Measurements from ENCODE around the gene AHCTF1. TPM values are rescaled to one million over a fixed set of nuclear protein-coding genes. Genes with fewer than 3 reads are reported as not detected.

Gene AHCTF1
- total and polyA plus RNA-seq, 7 donors, result 3.7 to 61.8 (median 35.7) TPM

- TF ChIP-seq EP300 (IDR thresholded peaks at IDR 0.05) (no peak), POLR2AphosphoS5 (IDR thresholded peaks at IDR 0.05) (peak in 1 of 4 donors; percentile 41)
- no peak for DNase-seq
- H3K36me3 ChIP-seq, result no peaks in the 10 kb centered on the region
- H3K4me3 ChIP-seq, result no peak overlapping the region
- H3K9me3 ChIP-seq, result no peaks in the 10 kb centered on the region
- WGBS, 2 donors, result 80 to 85% methylated on average over 4 of the region's 4 CpGs
- intact Hi-C loops (cut with DNase I), result no loop called here
- H3K27me3 ChIP-seq, result no peaks in the 10 kb centered on the region
- H3K27ac ChIP-seq, result no peak overlapping the region
- peaks cover 0 to 3% (median 0%) of the 10 kb centered on the region in 4 donors for H3K4me1 ChIP-seq
Measured at GRCh38 chr1:246954126-246954525, 22.4 kb upstream of the AHCTF1 start.

GRCh38 chr1:246951413-246951812, 19.7 kb upstream of the AHCTF1 start:
- WGBS, 2 donors, result 91 to 93% methylated on average over 4 of the region's 4 CpGs
- H3K9me3 ChIP-seq, result no peaks in the 10 kb centered on the region
- intact Hi-C loops (cut with DNase I), result no loop called here
- H3K27me3 ChIP-seq, result no peaks in the 10 kb centered on the region
- no peaks in the 10 kb centered on the region for H3K36me3 ChIP-seq
- H3K4me1 ChIP-seq, result peaks cover 0 to 21% (median 2%) of the 10 kb centered on the region in 4 donors
- no peak overlapping the region for H3K27ac ChIP-seq
- H3K4me3 ChIP-seq, result no peak overlapping the region
- no peak for DNase-seq
- TF ChIP-seq EP300 (IDR thresholded peaks at IDR 0.05) (no peak), CTCF (IDR thresholded peaks at IDR 0.05) (no peak), POLR2AphosphoS5 (IDR thresholded peaks at IDR 0.05) (no peak), POLR2A (IDR thresholded peaks at IDR 0.05) (no peak)

- H3K4me3 ChIP-seq, result no peak overlapping the region
- no peaks in the 10 kb centered on the region for H3K9me3 ChIP-seq
- intact Hi-C loops (cut with DNase I), result no loop called here
- DNase-seq, result no peak
- peak overlapping the region in 1 of 4 donors; percentile 8 for H3K27ac ChIP-seq
- H3K36me3 ChIP-seq, result no peaks in the 10 kb centered on the region
- H3K4me1 ChIP-seq, result peaks cover 0 to 21% (median 2%) of the 10 kb centered on the region in 4 donors
- TF ChIP-seq CTCF (IDR thresholded peaks at IDR 0.05) (no peak), EP300 (IDR thresholded peaks at IDR 0.05) (no peak), POLR2A (IDR thresholded peaks at IDR 0.05) (no peak), POLR2AphosphoS5 (IDR thresholded peaks at IDR 0.05) (no peak)
- whole genome bisulfite sequencing, 2 donors, result 91 to 92% methylated on average over 3 of the region's 3 CpGs
- no peaks in the 10 kb centered on the region for H3K27me3 ChIP-seq
Measured at GRCh38 chr1:246949956-246950355, 18.2 kb upstream of the AHCTF1 start.

- H3K9me3 ChIP-seq, result no peaks in the 10 kb centered on the region
- no peaks in the 10 kb centered on the region for H3K36me3 ChIP-seq
- H3K27me3 ChIP-seq, result no peaks in the 10 kb centered on the region
- H3K27ac ChIP-seq, result peak overlapping the region; percentile 55 to 71 (median 66)
- H3K4me3 ChIP-seq, result no peak overlapping the region
- WGBS, 2 donors, result 83 to 90% methylated on average over 7 of the region's 7 CpGs
- DNase-seq, result peak; percentile 88
- intact Hi-C loops (cut with DNase I), result no loop called here
- H3K4me1 ChIP-seq, result peaks cover 0 to 21% (median 2%) of the 10 kb centered on the region in 4 donors
- TF ChIP-seq POLR2AphosphoS5 (IDR thresholded peaks at IDR 0.05), result peak; percentile 51 to 80 (median 74)
- TF ChIP-seq POLR2A (IDR thresholded peaks at IDR 0.05), result no peak
- TF ChIP-seq EP300 (IDR thresholded peaks at IDR 0.05), result peak; percentile 36 to 77 (median 60)
- no peak for TF ChIP-seq CTCF (IDR thresholded peaks at IDR 0.05)
Measured at GRCh38 chr1:246947255-246947654, 15.5 kb upstream of the AHCTF1 start.

GRCh38 chr1:246946366-246946765, 14.6 kb upstream of the AHCTF1 start:
- Histone ChIP-seq H3K4me1 (peaks cover 0 to 21% (median 2%) of the 10 kb centered on the region in 4 donors), H3K36me3 (no peaks in the 10 kb centered on the region), H3K4me3 (no peak overlapping the region), H3K9me3 (no peaks in the 10 kb centered on the region), H3K27ac (peak overlapping the region; percentile 55 to 71 (median 66)), H3K27me3 (no peaks in the 10 kb centered on the region)
- no peak for DNase-seq
- intact Hi-C loops (cut with DNase I), result no loop called here
- TF ChIP-seq CTCF (IDR thresholded peaks at IDR 0.05), result no peak
- TF ChIP-seq POLR2AphosphoS5 (IDR thresholded peaks at IDR 0.05), result no peak
- WGBS, 2 donors, result 95% methylated on average over 6 of the region's 6 CpGs

All from sigmoid colon (tissue), 7 donors.